RPMI7951 (cell line): ENCODE data around the gene VWA5A. TPM values are rescaled to one million over a fixed set of nuclear protein-coding genes. Genes with fewer than 3 reads are reported as not detected.
A peak's percentile ranks its signal among the peaks of the same experiment; 100 is the strongest.

Source experiments
- DNase-seq: peaks from one replicate; pipeline ENCODE4 v3.0.0-alpha.2; 2012; ENCODE audit warnings: low read depth
- total RNA-seq: library from RNA; depleted of rRNA; stranded (reverse); fragments of >200 nt; shearing (Covaris generic); gene quantifications from 2 replicates; pipeline ENCODE4 v1.2.3, GENCODE V29; 2014; rRNA removed

VWA5A gene
- total RNA-seq = 0.39 and 1.8 TPM in 2 replicates

GRCh38 chr11:124114942-124115781 is at the start of gene VWA5A:
VWA5A (plus strand) TSS chr11:124115450; CDS start chr11:124117512, 2,062 bp downstream.
- DNase-seq = peak; percentile 83

GRCh38 chr11:124068601-124069110 is 46.6 kb upstream of the VWA5A start:
- no peak for DNase-seq

- DNase-seq = peak; percentile 52
Measured at GRCh38 chr11:124069429-124070401, 45.5 kb upstream of the VWA5A start.

GRCh38 chr11:124070915-124071622 is 44.2 kb upstream of the VWA5A start:
- peak; percentile 55 for DNase-seq

- DNase-seq = no peak
Measured at GRCh38 chr11:124071623-124071948, 43.7 kb upstream of the VWA5A start.

- DNase-seq = no peak
Measured at GRCh38 chr11:124072147-124072546, 43.1 kb upstream of the VWA5A start.

- DNase-seq = no peak
Measured at GRCh38 chr11:124074554-124074953, 40.7 kb upstream of the VWA5A start.

GRCh38 chr11:124075492-124075840 is 39.8 kb upstream of the VWA5A start:
- DNase-seq = no peak

- no peak for DNase-seq
Measured at GRCh38 chr11:124075841-124076651, 39.2 kb upstream of the VWA5A start.

GRCh38 chr11:124077266-124077665 is 38.0 kb upstream of the VWA5A start:
- no peak for DNase-seq

- no peak for DNase-seq
Measured at GRCh38 chr11:124078591-124078990, 36.7 kb upstream of the VWA5A start.

- no peak for DNase-seq
Measured at GRCh38 chr11:124079631-124080326, 35.5 kb upstream of the VWA5A start.

GRCh38 chr11:124080327-124081001 is 34.8 kb upstream of the VWA5A start:
- no peak for DNase-seq

- no peak for DNase-seq
Measured at GRCh38 chr11:124081483-124081882, 33.8 kb upstream of the VWA5A start.

GRCh38 chr11:124082371-124082770 is 32.9 kb upstream of the VWA5A start:
- DNase-seq = no peak

GRCh38 chr11:124085583-124085982 is 29.7 kb upstream of the VWA5A start:
- no peak for DNase-seq

- no peak for DNase-seq
Measured at GRCh38 chr11:124085997-124086846, 29.0 kb upstream of the VWA5A start.

- no peak for DNase-seq
Measured at GRCh38 chr11:124090996-124091395, 24.3 kb upstream of the VWA5A start.

- no peak for DNase-seq
Measured at GRCh38 chr11:124093330-124093729, 21.9 kb upstream of the VWA5A start.
